LNCAP (cell line): ENCODE results near the gene FAM114A1.

Experiments used
- TF ChIP-seq, protein P1 (sequence below): fragments of 450-650 bp; IDR thresholded peaks from 2 replicates; pipeline ENCODE4 v1.5.1; 2017; ENCODE audit warnings: mild to moderate bottlenecking

Gene FAM114A1

DNA sequence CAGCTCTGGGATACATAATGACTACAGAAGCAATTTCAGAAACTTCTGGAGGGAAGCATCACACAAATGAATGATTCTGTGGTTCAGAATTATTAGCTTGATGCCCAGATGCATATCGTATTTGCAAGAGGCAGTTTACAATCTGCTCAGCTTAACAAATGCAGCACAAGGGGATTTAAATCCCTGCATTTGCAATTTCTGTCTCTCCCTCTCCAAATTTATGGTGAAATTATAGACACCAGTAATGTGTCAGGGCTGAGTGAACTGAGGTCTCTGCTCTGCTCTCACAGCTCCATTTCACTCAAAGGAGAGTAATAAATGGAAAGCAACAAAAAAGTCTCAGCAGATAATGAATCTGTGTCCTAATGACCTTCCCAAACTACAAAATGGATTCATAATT, 84.4 kb downstream of the FAM114A1 start:
- TF ChIP-seq, protein P1, sequence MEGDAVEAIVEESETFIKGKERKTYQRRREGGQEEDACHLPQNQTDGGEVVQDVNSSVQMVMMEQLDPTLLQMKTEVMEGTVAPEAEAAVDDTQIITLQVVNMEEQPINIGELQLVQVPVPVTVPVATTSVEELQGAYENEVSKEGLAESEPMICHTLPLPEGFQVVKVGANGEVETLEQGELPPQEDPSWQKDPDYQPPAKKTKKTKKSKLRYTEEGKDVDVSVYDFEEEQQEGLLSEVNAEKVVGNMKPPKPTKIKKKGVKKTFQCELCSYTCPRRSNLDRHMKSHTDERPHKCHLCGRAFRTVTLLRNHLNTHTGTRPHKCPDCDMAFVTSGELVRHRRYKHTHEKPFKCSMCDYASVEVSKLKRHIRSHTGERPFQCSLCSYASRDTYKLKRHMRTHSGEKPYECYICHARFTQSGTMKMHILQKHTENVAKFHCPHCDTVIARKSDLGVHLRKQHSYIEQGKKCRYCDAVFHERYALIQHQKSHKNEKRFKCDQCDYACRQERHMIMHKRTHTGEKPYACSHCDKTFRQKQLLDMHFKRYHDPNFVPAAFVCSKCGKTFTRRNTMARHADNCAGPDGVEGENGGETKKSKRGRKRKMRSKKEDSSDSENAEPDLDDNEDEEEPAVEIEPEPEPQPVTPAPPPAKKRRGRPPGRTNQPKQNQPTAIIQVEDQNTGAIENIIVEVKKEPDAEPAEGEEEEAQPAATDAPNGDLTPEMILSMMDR = no peak

DNA sequence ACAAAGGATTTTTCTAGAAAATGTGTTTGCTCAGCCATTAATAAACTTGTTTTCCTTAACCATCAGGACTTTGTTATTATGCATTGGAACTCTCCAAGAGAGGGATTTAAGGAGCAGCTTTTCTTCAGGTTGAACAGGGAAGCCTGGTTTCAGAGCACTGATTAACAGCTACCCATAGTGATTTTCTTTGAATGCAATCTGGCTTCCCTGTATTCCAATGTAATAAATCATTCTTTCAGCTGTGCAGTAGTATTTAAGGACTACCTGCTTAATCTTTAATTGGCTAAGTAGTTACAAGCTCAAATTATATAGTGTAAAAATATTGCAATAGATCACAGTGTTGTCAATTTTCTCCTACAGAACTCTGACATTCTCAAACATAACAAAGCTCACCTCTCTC, 87.1 kb downstream of the FAM114A1 start:
- TF ChIP-seq, protein P1 = no peak

DNA sequence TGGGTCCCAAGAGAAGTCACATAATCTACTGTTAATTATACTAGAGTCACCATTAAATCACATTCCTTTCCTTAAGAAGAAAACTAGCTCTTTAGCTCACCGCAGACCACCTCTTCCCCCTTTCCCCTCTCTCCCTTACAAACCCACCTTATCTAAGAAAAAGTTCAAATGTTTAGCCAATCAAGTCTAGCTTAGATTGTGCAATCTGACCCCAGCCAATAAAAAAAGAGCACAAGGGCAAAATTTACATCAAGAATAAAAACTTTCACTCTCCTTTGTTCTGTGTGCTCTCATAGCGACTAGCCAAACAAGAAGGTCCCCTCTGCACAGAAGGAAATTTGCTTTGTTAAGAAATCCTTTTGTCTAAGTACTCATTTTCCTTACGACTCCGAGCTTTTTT, 88.4 kb downstream of the FAM114A1 start:
- TF ChIP-seq, protein P1 = no peak

DNA sequence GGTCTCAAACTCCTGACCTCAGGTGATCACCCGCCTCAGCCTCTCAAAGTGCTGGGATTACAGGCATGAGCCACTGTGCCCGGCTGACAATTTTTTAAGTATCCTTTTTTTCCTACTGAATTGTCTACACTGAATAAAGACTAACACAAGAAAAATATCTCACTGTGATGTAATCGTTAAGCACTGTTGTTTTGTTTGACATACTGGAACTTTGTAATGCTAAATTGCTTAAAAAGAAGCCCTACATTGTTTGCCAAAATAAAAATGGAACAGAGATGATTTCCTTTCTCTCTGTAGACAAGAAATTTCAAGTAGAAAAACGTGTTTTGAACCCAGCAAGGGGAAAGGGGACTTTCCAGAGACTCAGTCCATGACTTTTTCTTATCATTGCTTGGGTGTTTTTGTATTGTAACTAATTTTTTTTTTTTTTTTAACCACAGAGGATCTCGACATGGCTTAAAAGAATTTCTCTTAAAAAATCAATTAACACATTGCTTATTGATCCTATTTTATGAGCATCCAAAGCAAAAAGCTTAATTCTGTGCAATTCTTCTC, 89.7 kb downstream of the FAM114A1 start:
- TF ChIP-seq, protein P1 = no peak

DNA sequence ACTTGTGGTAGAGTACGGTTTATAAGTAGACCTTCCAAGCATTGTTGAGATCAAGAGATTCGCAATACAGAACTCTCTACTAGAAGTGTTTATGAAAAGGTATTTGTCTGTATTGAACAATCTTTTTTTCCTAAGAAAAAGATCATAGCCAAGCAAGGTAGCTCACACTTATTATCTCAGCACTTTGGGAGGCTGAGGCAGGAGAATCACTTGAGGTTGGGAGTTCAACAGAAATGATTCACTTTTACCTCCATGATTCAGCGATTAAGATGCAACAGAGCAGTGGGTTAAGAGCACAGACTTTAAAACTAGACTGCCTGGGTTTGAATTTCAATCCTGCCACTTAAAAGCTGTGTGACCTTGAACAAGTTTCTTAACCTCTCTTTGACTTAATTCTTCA, 90.3 kb downstream of the FAM114A1 start:
- TF ChIP-seq, protein P1 = no peak

DNA sequence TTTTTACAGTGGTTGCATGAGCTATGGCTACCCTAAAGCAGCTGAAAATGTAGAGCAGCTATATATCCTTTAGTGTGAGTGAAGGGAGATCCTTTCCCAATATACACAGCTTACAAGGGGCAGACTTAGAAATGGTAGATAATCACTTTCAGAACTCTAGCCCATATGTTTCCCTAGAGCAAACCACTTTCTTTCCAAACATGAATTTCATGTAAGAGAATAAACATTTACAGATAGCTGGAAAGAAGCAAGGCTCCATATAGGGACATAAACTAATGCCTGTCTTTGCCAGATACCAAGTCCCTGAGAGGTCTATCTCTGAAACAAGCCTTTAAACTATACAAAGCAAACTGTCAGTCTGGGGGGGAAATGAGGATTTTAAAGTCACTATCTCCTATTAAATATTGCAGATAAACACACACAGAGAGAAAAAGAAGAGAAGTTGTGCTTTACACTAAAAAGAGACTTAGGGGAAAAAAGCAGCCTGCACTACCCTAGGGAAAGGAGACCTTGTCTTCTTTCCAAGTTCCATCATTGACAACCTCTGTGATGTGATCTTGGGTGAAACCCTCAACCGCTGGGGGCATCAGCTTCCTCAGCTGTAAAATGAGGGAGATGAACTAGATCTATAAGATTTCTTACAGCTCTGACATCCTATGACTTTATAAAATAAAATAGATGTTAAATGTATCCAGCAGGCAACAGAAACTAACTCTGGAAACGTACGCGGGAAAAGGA, 91.0 kb downstream of the FAM114A1 start:
- TF ChIP-seq, protein P1 = no peak

DNA sequence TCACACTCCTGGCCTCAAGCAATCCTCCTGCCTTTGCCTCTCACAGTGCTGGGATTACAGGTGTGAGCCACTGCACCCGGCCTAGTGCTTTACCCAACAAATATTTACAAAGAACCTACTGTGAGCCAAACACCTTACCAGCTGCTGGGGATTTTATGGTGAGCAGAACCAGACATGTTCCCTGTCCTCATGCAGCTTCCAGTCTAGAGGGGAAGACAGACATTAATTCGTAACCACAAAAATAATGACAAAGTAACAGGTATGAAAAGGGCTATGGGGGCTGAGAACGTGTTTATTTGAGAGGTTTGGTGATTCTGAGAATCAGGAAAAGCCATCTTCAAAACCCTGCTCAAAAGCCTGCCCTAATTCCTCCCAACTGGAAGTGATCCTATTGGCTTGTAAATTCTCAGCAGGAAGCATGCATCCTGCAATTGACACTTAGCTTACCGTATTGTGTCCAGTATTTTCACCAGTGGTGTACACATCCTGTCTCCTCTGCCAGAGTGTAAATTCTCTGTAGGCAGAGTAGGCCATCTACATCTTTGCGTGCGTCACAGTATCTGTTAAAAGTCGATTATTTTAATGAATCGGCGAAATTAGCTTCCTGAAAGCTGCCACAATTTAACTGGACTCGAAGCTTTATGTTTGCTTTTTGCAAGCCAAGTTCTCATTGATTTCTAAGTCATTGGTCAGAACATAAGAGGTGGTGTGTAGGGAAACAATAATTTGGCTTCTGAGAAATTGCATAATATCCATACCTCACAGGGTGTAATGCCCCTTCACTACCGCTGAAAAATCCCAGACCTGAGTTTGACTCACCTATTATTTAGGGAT, 97.6 kb downstream of the FAM114A1 start:
- TF ChIP-seq, protein P1 = no peak
